ENCODE data around the gene TRAPPC2B. TPM values are rescaled to one million over a fixed set of nuclear protein-coding genes. Genes with fewer than 3 reads are reported as not detected.
A peak's percentile ranks its signal among the peaks of the same experiment; 100 is the strongest.

Gene TRAPPC2B
- total and polyA plus RNA-seq, 2 of the 13 experiments (the other 11 are each of a cell fraction or from before 2014, with no cell fraction given): 13.3 to 17.7 TPM

- TF ChIP-seq SKIL (CRISPR knock-in tag; IDR thresholded peaks at IDR 0.05; ENCODE audit: borderline replicate concordance): no peak
- peak; percentile 84; the same call in 1 of the 2 replicates for TF ChIP-seq ZNF280B (CRISPR knock-in tag; IDR thresholded peaks at IDR 0.05; ENCODE audit: borderline replicate concordance)
- no peak for TF ChIP-seq ATF6 (CRISPR knock-in tag; conservative IDR thresholded peaks at IDR 0.05)
- peak; percentile 80; the same call in 1 of the 2 replicates for TF ChIP-seq ZBTB4 (CRISPR knock-in tag; IDR thresholded peaks at IDR 0.05; ENCODE audit: borderline replicate concordance)
- no peak for TF ChIP-seq ZNF629 (CRISPR knock-in tag; conservative IDR thresholded peaks at IDR 0.05)
- peak; percentile 99 for TF ChIP-seq GATAD1 (CRISPR knock-in tag; IDR thresholded peaks at IDR 0.05)
- TF ChIP-seq ZNF124 (CRISPR knock-in tag; IDR thresholded peaks at IDR 0.05): 0 out of 2 replicates have a peak, but pooled peaks have one; percentile 44
- 0 out of 2 replicates have a peak, but pooled peaks have one; percentile 17 for TF ChIP-seq ZNF576 (CRISPR knock-in tag; IDR thresholded peaks at IDR 0.05)
- no peak for TF ChIP-seq TOE1 (CRISPR knock-in tag; IDR thresholded peaks at IDR 0.05)
- peak; percentile 51 for TF ChIP-seq TBX2 (CRISPR knock-in tag; IDR thresholded peaks at IDR 0.05; ENCODE audit: borderline replicate concordance)
- TF ChIP-seq ZNF746 (CRISPR knock-in tag; IDR thresholded peaks at IDR 0.05): no peak
- TF ChIP-seq IRF9 (CRISPR knock-in tag; IDR thresholded peaks at IDR 0.05; ENCODE audit: borderline replicate concordance): no peak
- TF ChIP-seq HOMEZ (CRISPR knock-in tag; IDR thresholded peaks at IDR 0.05; ENCODE audit: low read depth): 0 out of 2 replicates have a peak, but pooled peaks have one; percentile 6
- TF ChIP-seq RXRB (CRISPR knock-in tag; IDR thresholded peaks at IDR 0.05; ENCODE audit: borderline replicate concordance): 0 out of 2 replicates have a peak, but pooled peaks have one; percentile 44
Measured at GRCh38 chr19:57410877-57411671, 47.7 kb downstream of the TRAPPC2B start, which contains the start of gene ZNF17 (continued).
